Neural cell (in vitro differentiated cells): ENCODE data around the gene GPATCH3. TPM values are rescaled to one million over a fixed set of nuclear protein-coding genes. Genes with fewer than 3 reads are reported as not detected.

Experiments
- H2AFZ ChIP-seq: fragments of 200-600, 300-800 bp; sonication (generic), shearing (Covaris generic); 2 replicates; pipeline ENCODE4 v1.6.0; 2014; ENCODE audit warnings: low read depth, mild to moderate bottlenecking, antibody characterized with exemption, low read length, moderate library complexity
- H3F3A ChIP-seq: fragments of 200-600 bp; shearing (Covaris generic); 2 replicates; pipeline ENCODE4 v1.6.1; 2016; ENCODE audit warnings: mild to moderate bottlenecking, moderate library complexity, mixed read lengths, antibody characterized with exemption, low read length; ENCODE audit not compliant: insufficient read depth, poor library complexity, severe bottlenecking
- H3K27ac ChIP-seq: fragments of 200-600, 300-800 bp; sonication (generic), shearing (Covaris generic); 2 replicates; pipeline ENCODE4 v1.5.1; 2014; ENCODE audit warnings: mild to moderate bottlenecking, low read length, moderate library complexity
- H3K27me3 ChIP-seq: fragments of 300-800, 200-600 bp; sonication (generic), shearing (Covaris generic); 2 replicates; pipeline ENCODE4 v1.6.0; 2014; ENCODE audit warnings: mild to moderate bottlenecking, low read depth, low read length, moderate library complexity; ENCODE audit not compliant: insufficient read depth
- H3K36me3 ChIP-seq: fragments of 300-800, 200-600 bp; sonication (generic), shearing (Covaris generic); 2 replicates; pipeline ENCODE4 v1.5.1; 2014; ENCODE audit warnings: mild to moderate bottlenecking, antibody characterized with exemption, low read length, moderate library complexity; ENCODE audit not compliant: insufficient read depth
- H3K4me2 ChIP-seq: fragments of 300-800, 200-600 bp; sonication (generic), shearing (Covaris generic); 2 replicates; pipeline ENCODE4 v1.6.0; 2014; ENCODE audit warnings: mild to moderate bottlenecking, low read length
- H3K4me3 ChIP-seq: fragments of 300-800, 200-600 bp; sonication (generic), shearing (Covaris generic); 2 replicates; pipeline ENCODE4 v1.5.1; 2014; ENCODE audit warnings: mild to moderate bottlenecking, low read length, moderate library complexity
- H3K79me2 ChIP-seq: fragments of 200-600 bp; shearing (Covaris generic); replicated peaks from 2 replicates; pipeline ENCODE4 v1.6.0; 2014; ENCODE audit warnings: mild to moderate bottlenecking, low read length, moderate library complexity; ENCODE audit not compliant: insufficient read depth
- H3K9ac ChIP-seq: fragments of 300-800, 200-600 bp; sonication (generic), shearing (Covaris generic); 2 replicates; pipeline ENCODE4 v1.6.1; 2016; ENCODE audit warnings: mild to moderate bottlenecking, low read length, mixed read lengths
- H3K9me2 ChIP-seq: fragments of 200-600 bp; shearing (Covaris generic); 2 replicates; pipeline ENCODE4 v1.6.1; 2016; ENCODE audit warnings: mild to moderate bottlenecking, low read length, mixed read lengths; ENCODE audit not compliant: insufficient read depth
- H3K9me3 ChIP-seq: fragments of 200-600, 300-800 bp; sonication (generic), shearing (Covaris generic); 2 replicates; pipeline ENCODE4 v1.6.1; 2016; ENCODE audit warnings: mild to moderate bottlenecking, mixed run types, low read length, moderate library complexity, mixed read lengths
- H4K20me1 ChIP-seq: fragments of 200-600 bp; shearing (Covaris generic); 2 replicates; pipeline ENCODE4 v1.6.1; 2016; ENCODE audit warnings: mild to moderate bottlenecking, mixed run types; ENCODE audit not compliant: insufficient read depth
- EP300 ChIP-seq: fragments of 450-650 bp; conservative IDR thresholded peaks from 2 replicates; pipeline ENCODE4 v1.6.1; 2014; ENCODE audit warnings: antibody characterized with exemption, mild to moderate bottlenecking, moderate library complexity; ENCODE audit not compliant: poor library complexity, severe bottlenecking
- EZH2 ChIP-seq: fragments of 200-600, 300-800 bp; shearing (Covaris generic), sonication (generic); IDR thresholded peaks from 2 replicates; pipeline ENCODE4 v1.6.1; 2014; ENCODE audit warnings: antibody characterized with exemption, low read length, borderline replicate concordance, mild to moderate bottlenecking; ENCODE audit not compliant: insufficient read depth, poor library complexity, severe bottlenecking
- MXI1 ChIP-seq: fragments of 450-650 bp; conservative IDR thresholded peaks from 2 replicates; pipeline ENCODE4 v1.6.1; 2014; ENCODE audit warnings: antibody characterized with exemption, mild to moderate bottlenecking; ENCODE audit not compliant: poor library complexity, severe bottlenecking
- POLR2AphosphoS5 ChIP-seq: IDR thresholded peaks from 2 replicates; pipeline ENCODE4 v1.6.1; 2012
- RAD21 ChIP-seq: fragments of 450-650 bp; conservative IDR thresholded peaks from 2 replicates; pipeline ENCODE4 v1.6.1; 2014; ENCODE audit warnings: antibody characterized with exemption, mild to moderate bottlenecking, moderate library complexity
- REST ChIP-seq: IDR thresholded peaks from 2 replicates; pipeline ENCODE4 v1.6.1; 2012; ENCODE audit warnings: borderline replicate concordance
- SMC3 ChIP-seq: fragments of 450-650 bp; conservative IDR thresholded peaks from 2 replicates; pipeline ENCODE4 v1.6.1; 2014; ENCODE audit warnings: antibody characterized with exemption, mild to moderate bottlenecking, moderate library complexity; ENCODE audit not compliant: poor library complexity
- TAF1 ChIP-seq: IDR thresholded peaks from 2 replicates; pipeline ENCODE4 v1.6.1; 2012; ENCODE audit warnings: low read depth
- polyA plus RNA-seq: library from polyadenylated mRNA; depleted of rRNA; stranded (reverse); fragments of >200 nt; gene quantifications from 2 replicates; pipeline ENCODE4 v1.2.3, GENCODE V29; 2014
- TF ChIP-seq, protein P1 (sequence below): fragments of 450-650 bp; IDR thresholded peaks from 2 replicates; pipeline ENCODE4 v1.5.1; 2014; ENCODE audit warnings: antibody characterized with exemption, mild to moderate bottlenecking, moderate library complexity; ENCODE audit not compliant: poor library complexity, severe bottlenecking

GPATCH3 gene
- polyA plus RNA-seq, 1 donor from 2014 or later, result 7.1 TPM

- Histone ChIP-seq H3K4me3 (no peak overlapping the region), H3K9me2 (no peaks in the 10 kb centered on the region), H2AFZ (no peak overlapping the region), H3K27ac (no peak overlapping the region), H3F3A (no peaks in the 10 kb centered on the region), H3K79me2 (no peaks in the 10 kb centered on the region), H3K27me3 (no peaks in the 10 kb centered on the region), H3K9ac (no peak overlapping the region), H3K4me2 (no peak overlapping the region), H4K20me1 (no peaks in the 10 kb centered on the region), H3K9me3 (no peaks in the 10 kb centered on the region), H3K36me3 (no peaks in the 10 kb centered on the region)
- no peak for TF ChIP-seq REST
- TF ChIP-seq TAF1, result no peak
- TF ChIP-seq EZH2, result no peak
- TF ChIP-seq POLR2AphosphoS5, result no peak
- no peak for TF ChIP-seq EP300
- no peak for TF ChIP-seq SMC3
- no peak for TF ChIP-seq RAD21
Measured at GRCh38 chr1:26853600-26853999, 46.7 kb downstream of the GPATCH3 start.

DNA sequence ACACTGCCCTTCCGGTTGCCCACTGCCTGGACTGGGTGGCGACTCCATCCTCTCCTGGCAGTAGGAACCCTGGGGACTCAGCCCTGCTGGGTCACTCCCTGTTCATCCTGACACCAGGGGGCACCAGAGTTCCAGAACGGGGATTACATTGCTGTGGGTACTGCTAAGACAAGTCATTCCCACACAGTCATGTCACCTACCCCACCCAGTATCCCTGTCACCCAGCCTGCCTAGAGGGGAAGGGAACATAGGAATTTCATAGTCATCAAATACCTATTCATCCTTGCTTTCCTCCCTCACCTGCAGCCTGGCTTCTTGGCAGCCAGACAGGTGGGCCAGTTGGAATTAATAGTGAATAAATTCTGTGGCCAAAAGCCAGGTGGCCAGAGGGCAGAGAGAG is 47.1 kb downstream of the GPATCH3 start:
- Histone ChIP-seq H3K36me3 (no peaks in the 10 kb centered on the region), H3K9me3 (no peaks in the 10 kb centered on the region), H2AFZ (no peak overlapping the region), H3K9me2 (no peaks in the 10 kb centered on the region), H3K9ac (no peak overlapping the region), H3K27ac (no peak overlapping the region), H3K4me3 (no peak overlapping the region), H4K20me1 (no peaks in the 10 kb centered on the region), H3K4me2 (no peak overlapping the region), H3K79me2 (no peaks in the 10 kb centered on the region), H3F3A (no peaks in the 10 kb centered on the region), H3K27me3 (no peaks in the 10 kb centered on the region)
- TF ChIP-seq EP300, result no peak
- TF ChIP-seq EZH2, result no peak
- TF ChIP-seq TAF1, result no peak
- no peak for TF ChIP-seq MXI1
- TF ChIP-seq REST, result no peak
- peak; percentile 59 for TF ChIP-seq SMC3
- TF ChIP-seq RAD21, result peak; percentile 37
- TF ChIP-seq POLR2AphosphoS5, result no peak
- TF ChIP-seq, protein P1, sequence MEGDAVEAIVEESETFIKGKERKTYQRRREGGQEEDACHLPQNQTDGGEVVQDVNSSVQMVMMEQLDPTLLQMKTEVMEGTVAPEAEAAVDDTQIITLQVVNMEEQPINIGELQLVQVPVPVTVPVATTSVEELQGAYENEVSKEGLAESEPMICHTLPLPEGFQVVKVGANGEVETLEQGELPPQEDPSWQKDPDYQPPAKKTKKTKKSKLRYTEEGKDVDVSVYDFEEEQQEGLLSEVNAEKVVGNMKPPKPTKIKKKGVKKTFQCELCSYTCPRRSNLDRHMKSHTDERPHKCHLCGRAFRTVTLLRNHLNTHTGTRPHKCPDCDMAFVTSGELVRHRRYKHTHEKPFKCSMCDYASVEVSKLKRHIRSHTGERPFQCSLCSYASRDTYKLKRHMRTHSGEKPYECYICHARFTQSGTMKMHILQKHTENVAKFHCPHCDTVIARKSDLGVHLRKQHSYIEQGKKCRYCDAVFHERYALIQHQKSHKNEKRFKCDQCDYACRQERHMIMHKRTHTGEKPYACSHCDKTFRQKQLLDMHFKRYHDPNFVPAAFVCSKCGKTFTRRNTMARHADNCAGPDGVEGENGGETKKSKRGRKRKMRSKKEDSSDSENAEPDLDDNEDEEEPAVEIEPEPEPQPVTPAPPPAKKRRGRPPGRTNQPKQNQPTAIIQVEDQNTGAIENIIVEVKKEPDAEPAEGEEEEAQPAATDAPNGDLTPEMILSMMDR, result peak; percentile 60
